ENCODE measurements around the gene KCNE3.

Gene KCNE3, protein sequence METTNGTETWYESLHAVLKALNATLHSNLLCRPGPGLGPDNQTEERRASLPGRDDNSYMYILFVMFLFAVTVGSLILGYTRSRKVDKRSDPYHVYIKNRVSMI

DNA sequence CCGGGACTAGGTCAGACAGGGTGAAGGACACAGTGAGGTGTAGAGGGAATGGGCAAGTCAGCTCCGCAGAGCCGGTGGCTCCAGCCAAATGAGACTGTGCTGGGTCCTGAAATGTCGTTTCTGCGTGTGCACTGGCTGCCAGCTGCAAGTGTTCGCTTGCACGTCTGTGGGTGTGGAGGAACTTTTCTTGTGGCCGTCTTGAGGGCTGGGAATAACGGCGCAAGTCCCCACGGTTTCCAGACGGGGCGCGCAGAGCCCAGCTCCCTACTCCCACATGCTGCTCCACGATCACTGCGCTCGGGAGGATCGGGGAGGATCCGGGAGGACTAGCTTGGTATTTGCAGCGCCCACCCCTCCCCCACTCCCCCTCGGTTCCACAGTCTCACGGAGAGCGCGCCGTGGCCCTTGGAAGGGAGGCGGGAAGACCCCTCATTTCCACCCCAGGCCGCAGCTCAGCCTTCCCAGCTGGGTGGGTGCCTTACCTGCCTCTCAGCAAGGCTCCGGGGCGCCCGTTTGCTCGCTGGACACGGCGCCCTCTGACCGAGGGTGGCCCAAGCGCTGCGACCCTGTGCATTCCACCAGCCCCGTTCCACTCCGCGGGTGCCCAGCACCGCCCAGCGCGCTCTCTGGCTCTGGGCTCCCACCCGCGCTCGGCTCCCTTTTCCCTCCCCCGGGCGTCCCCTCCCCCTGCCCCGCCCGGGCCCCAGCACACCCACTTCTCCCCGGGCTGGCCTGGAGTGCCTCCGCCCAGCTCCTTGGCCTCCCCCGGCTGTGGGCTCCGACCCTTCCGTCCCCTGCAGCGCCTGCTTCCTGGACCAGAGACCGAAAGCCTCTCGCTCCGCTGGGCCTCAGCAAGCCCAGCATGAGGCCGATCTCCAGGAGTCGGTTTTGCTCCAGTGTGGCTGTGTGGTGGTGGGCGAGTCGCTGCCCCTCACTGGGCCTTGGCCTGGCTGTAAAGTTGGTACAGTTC is at the start of gene KCNE3:
Gene KCNE3, minus strand, starts transcription at position 634 of the 970 bp plus-strand sequence. CDS start 9,986 bp downstream, outside the sequence.
- DNase-seq, result no peak

DNA sequence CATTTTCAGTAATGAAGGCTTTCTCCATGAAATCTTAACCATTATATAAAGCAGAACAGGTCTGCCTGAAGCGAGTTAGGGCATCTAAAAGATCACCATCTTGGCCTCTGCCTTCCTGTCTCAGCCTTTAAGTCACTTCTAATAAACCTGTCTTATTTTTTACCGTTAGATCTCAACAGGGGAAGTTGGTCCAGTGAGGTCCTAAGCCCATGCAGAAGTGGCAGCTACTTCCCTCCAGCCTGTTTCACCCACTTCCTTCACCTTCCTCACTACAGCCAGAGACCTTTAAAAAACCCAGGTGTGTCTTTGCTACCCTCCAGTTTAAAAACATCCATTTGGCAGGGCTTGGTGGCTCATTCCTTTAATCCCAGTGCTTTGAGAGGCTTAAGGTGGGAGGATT is 40.2 kb upstream of the KCNE3 start:
- no peak for DNase-seq

DNA sequence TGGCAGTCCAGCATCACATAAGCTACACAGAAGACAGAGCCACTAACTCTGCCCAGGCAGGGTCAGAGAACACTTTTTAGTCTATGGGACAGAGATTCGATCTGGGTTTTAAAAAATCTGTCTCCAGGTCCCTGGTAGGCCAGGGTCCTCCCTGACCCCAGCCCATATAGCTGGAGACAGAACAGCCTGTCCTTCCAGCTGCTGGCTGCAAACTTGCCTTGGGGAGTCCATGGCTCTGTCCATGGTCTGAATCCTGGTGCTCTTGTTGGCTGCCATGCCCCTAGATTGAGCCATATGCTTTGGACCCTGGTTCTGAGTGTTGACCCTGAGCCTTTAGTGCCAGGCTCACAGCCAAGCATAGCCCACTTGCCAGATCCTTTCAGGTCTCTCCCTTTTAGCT is 39.5 kb upstream of the KCNE3 start:
- DNase-seq, result no peak

DNA sequence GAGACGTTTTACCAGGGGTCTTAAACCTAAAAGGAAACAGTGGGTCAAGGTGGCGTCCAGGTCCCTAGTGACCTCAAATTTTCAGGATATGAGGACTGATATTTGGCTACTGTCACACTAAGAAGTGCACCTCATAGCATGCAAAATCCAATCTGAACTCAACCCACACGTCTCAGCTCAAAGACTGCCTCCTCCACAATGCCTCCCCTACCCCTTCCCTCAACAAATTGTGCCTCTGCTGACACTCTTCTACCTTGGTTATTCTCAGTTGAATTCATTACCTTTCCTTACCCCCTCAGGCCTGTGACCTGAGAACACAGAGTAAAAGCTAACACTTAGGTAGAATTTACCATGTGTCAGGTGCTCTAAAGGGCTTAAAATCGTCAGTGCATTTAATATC is 38.6 kb upstream of the KCNE3 start:
- no peak for DNase-seq

DNA sequence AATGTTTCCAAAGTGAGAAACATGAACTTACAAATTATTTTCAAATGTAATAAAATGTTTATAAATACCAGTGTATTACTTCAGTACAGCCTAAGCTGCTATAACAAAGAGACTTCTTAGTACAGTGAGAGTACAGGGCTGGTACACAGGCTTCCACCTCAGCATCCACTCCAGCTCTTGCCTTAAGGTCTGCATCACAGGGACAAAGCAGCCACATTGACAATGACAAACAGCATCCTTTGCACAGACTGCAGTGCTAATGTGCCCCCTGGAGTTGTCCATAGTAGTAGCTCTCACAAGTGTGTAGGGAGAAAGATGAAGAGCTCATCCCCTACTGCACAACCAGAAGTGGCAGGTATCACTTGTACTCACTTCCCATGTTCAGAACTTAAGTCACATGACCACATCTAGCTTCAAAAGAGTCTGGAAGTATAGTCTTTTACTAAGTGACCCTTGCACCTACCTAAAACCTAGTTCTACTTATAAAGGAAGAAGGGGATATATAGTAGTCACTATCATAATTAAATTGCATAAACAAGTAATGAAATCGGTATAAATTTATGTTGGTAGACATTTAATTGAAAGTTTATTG is 36.8 kb upstream of the KCNE3 start:
- DNase-seq, result no peak

DNA sequence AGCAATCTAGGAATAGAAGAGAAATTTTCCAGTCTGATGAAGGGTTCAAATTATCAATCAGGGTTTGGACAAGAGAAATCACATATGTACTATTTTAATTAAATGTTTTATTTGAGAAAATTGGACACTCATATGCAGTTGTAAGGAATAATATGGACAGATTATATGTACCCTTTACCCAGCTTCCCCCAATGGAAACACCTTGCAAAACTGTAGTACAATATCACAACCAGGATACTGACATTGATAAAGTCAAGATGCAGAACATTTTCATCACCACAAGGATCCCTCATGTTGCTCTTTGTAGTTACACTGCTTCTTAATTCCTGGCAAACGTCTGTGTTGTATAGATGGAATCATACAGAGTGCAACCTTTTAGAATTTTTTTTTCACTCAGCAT is 27.6 kb upstream of the KCNE3 start:
- DNase-seq, result no peak

DNA sequence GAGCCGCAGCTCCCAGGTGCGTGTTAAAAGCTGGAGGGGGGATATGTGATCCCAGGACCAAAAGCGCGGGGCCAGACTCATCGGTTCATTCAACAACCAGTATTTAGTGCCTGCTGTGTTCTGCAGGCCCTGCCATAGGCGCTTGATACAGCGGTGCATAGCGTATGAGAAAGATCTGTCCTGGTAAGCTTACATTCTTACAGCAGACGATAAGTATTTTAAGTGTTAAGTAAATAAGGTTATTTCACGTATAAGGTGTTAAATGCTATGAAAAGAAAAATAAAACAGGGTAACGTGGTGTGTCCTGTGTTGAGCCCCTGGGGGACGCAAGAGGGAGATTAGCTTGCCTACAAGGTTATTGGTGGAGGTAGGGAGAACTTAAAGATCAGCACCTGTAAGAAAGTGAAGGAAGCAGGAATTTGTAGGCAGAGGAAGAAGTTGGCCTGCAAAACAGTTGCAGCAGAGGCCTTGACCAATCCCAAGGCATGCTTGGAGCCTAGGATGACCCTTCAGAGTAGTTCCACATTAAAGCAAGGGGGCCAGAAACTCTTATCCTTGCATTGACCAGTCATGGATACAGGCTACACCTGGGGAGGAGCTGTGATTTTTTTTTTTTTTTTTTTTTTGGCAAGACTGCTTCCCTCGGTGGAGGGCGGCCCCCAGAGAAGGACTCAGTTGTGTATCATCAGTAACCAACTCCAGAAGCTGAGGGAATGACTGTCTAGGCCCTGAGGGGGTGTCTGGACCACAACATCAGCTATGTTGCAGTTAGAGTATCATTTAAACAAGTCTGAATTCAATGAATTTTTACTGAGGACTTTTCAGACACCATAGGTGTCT is 26.7 kb upstream of the KCNE3 start:
- peak; percentile 44 for DNase-seq

DNA sequence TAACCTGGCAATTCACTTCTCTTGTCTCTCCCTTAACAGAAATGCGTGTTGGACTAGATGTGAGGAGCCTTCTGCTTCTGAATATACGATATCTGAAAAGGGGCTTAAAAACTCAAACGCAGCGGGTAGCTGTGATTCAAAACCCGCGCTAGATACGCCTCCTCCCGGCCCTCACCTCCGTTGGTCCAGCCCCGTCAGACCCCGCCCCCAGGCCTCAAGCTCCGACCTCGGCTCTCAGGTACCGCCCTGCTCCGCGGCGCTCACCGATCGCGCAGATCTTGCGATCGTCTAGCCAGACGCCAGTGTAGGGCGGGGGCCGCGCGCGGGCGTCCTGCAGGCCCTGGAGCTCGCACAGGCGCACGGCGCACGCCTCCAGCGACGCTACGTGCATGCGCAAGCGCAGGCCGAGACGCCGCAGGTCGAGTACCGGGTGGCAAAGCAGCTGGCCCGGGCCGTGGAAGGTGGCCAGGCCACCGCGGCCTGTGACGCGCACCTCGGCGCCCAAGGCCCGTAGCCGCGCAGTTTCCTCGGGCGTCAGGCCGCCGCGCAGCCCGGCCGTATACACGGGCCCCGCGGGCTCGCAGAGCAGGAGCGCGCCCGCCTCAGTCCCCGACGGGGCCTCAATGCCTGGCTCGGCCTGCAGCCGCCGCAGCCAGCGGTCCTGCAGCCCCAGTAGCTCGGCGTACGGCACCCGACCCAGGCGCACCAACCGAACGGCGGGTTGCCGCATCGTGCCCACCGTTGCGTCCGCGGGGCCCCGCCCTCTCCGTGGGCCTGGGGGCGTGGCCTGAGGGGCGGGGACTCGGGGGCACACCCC is 25.8 kb upstream of the KCNE3 start, which contains the start of gene LIPT2:
Gene LIPT2, minus strand, starts transcription at position 751 of the 817 bp plus-strand sequence. Its CDS starts 21 bp downstream, at position 730.
- peak; percentile 84 for DNase-seq

DNA sequence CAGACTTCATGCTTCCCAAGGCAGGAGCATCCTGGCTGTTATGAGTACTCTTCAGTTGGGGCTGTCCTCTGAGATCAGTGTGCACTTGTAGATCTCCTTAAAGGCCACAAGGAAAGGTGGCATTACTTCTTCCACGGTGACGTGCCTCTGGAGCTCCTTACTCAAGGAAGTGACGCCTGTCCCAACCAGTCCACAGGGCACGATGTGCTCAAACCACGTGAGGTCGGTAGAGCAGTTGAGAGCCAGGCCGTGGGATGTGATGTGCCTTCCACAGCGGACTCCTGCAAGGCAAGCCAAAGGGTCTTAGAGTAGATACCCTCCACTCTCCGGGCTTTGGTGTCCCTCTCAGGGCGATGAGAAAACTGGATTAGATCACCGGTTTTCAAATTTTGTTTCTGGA is 24.7 kb upstream of the KCNE3 start:
- DNase-seq, result no peak

DNA sequence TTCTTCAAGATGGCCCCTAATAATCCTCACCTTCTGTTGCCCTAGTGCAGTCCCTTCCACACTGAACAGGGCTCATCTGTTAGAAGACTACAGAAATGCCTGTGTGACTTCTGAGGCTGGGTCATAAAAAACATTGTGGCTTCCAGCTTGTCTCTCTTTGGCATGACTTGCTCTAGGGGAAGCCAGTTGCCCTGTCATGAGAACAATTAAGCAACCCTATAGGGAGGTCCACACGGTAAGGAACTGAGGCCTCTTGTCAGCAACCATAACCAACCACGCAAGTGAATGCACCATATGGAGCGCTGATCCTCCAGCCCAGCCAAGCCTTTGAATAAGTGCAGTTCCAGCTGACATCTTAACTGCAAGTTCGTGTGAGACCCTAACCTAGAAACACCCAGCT is 23.6 kb upstream of the KCNE3 start:
- DNase-seq, result no peak

DNA sequence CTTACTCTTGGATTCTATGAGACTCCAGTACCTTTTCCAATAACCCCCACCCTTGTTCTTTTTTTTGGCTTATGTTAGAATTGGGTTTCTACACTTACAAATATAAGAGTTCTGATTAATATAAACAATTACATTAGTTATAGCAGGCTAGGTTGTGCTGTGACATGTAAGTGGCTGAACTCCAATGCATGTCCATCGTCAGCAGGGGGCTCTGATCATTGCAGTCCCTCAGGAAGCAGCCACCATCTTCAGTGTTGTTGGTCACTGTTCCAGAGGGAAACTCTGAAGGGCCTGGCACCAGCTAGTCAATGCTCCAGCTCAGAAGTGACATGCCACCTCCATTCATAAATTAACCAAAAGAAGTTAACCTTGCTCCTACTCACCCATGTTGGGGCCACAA is 20.5 kb upstream of the KCNE3 start:
- DNase-seq, result no peak

DNA sequence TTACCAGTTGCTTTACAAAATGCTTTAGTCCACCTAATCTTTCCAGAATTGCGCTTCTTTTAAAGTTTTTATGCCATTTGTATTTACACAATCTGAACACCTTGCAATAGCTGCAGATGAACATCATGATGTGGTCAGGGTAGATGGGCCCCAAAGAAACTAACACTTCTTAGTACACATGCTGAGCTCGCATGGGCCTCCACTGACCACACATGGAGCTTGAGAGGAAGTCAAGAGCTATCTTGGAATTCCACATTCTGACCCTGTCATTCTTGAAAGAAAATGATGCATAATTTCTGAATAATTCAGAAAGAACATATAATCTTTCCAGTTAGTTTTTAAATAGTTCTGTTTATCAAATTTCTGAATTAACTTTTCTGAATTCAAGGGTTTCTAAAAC is 18.5 kb upstream of the KCNE3 start:
- no peak for DNase-seq

DNA sequence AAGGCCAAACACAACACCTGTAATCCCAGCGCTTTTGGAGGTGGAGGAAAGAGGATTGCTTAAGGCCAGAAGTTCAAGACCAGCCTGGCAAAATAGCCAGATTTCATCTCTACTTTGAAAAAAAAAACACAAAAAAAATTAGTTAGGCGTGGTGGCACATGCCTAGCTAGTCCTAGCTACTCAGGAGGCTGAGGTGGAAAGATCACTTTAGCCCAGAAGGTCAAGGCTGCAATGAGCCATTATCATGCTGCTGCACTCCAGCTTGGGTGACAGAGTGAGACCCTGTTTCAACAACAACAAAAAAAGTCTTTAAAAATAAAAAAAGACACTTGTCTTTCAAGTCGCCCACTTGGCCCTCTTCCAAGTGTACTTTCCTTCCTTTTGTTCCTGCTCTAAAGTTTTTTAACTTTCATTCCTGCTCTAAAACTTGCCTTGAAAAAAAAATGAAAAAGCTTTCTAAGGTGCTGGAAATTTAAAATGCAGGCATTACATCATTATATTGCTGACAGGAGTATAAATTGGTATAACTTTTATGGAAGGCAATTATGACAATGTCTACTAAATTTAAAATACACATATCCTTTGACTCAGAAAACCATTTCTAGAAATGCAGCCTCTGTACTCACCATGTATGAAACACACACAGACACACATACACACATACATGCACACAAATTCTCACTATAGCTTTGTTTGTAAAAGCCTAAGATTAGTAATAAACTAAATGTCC is 13.5 kb upstream of the KCNE3 start:
- no peak for DNase-seq

DNA sequence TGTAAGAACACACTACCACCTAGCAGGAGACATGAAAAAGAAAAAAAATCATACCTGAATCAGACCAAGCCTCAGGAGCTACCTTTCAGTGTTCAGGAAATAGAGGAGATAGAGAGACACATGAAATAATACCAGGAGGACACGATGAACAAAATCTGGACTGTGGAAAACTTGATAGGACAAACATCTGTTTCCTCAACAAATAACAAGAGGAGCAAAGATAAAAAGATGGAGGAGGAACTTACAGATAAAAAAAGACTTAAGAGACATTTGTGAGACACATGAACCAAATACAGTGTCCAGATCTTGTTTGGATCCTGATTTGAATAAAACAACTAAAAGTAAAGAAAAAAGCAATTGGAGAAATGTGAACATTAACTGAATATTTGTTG is 12.4 kb upstream of the KCNE3 start:
- no peak for DNase-seq

DNA sequence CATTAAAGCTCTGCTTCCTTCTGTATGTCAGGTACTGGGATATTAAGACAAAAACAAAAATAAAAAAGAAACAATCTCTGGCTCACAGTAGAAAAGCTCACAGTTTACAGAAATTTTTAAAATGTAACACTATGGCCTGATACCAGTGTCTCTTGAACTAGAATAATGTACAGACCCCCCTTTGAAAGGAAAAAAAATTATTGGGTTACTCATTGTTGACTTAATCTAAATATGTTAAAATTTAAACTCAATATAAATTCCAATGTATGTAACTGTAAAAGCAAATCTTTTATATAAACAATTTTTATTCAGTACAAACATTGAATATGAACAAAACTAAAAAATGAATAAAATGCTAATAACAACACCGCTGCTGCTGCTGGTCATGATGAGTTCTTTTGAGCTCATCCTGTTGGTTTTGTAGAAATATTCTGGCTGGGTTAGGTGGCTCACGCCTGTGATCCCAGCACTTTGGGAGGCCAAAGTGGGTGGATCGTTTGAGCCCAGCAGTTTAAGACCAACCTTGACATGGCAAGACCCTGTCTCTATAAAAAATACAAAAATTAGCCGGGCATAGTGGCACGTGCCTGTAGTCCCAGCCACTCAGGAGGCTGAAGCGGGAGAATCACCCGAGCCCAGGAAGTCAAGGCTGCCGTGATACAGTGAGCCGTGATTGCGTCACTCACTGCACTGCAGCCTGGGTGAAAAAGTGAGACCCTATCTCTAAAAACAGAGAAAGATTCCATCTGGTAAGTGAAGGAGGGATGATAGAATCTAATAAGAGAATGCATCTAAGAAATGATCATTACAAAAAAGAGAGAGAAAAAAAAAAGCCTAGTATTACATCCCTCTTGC is 11.8 kb upstream of the KCNE3 start:
- no peak for DNase-seq

DNA sequence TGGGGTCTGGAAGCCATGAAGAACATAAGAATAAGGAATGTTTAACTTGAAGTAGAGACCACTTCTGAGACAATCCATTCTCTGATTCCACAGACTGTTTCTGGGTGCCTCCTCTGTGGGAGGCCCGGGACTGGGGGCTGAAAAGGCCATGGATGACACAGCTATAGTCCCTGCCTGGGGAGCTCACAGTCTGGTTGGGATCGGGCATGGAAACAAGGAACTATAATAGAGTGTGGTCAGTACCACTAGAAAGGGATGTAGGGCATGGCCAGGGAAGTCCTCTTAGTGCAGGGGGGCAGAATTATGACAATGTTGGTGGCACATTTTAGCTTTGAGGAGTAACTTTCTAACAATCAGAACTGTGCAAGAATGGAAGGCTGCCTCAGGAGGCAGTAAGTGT is 9.2 kb upstream of the KCNE3 start:
- DNase-seq, result no peak

DNA sequence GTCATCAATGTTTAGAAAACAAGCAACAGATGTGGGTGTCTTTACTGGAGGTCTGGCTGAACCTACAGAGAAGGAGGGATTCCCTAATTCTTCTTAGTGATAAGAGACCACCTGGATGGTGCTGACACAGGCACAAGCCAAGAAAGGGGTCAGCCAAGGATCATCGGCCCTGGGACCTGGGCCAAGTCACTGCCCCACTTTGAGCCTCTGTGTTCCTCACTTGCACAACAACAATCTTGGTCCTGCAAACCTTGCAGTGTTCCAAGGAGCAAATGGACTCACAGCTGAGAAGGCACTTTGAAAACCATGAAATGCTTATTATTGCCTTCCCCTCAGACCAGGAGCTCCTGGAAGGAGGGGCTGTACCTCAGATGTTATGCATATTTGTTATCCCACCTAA is 7.0 kb upstream of the KCNE3 start:
- DNase-seq, result no peak

DNA sequence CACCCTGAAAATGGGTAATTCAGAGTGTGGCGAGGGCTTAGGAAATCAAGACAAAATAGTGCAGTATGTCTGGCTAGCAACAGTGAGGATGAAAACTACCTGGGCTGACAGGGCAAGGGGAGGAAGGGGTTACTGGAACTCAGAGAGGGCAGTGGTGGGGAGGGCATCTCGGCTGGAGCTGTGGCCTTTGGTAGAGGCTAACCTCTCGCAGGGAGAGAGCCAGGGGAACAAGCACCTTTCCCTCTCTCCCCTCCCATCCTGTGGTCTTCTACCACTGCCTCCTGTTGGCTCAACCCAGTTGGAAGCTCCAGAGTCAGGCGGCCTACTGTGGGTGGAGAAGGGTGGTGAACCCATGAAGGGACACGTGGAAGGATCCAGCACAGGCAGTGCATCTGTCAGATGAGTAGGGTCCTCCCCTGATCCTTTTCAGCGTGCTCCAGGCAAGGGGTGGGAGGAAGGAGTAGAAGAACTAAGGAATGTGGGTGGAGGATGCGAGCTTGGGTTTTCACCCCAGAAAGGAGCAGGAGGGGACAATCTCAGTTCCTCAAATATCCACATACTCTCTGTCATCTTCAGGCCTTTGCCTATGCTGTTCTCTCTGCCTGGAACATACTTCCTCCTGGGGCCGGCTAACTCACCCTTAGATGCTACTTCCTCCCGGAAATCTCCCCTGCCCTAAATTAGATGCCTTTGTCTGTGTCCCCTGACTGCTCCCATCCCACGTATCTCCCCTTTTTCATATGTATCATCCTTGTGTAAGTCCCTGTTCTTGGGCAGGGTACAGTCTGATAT is 6.2 kb upstream of the KCNE3 start:
- DNase-seq, result no peak

DNA sequence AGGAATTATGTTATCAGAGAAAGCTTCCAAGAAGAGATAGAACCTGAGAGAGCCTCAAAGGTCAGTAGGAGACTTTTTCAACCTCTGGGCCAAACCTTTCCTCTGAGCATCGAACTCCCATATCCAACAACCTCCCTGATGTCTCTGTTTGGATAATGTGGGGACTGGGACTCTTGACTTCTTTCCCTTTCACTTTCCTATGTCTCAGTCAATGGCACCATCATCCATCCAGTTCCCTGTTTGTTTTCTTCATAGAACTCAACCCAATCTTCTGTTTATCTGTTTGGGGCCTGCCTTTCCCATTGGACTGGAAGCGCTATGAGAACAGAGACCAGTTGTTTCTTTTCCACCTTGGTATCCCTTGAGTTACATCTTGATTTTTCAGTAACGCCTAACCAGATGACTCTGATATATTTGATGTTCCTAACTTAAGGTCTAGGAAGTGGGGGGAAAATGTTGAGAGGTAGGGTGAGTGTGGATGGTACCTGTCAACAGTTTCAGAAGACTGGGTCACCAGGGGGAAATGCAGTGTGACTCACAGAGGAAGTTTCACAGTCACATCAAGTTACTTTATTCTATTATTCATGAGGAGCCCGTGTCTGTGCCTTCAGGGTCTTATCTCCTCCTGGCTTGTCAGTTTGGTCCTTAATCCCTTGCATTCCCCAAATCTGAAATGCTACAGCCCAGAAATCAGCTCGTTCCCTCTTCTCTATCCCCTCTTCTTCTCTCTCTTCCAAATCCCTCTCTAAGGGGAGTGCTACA is 4.5 kb upstream of the KCNE3 start:
- no peak for DNase-seq

All from NCI-H2029 treated with DMSO at 0.1 percent for 48 hours (cell line).